HG02852 (cell line): ENCODE results near the gene TMCO1.
"Not testable (repeated sequence)": the region's sequence is repeated elsewhere in the genome, so short reads cannot be mapped to it uniquely, and the experiment has no call there.

Experiments
- ATAC-seq: cut with Tn5 transposase; IDR thresholded peaks from one replicate; pipeline ENCODE4 v1.9.1; 2021; ENCODE audit warnings: mild to moderate bottlenecking, moderate library complexity; ENCODE audit not compliant: unreplicated experiment

Gene TMCO1

GRCh38 chr1:165768513-165769394, at the start of gene TMCO1:
Gene TMCO1, minus strand, starts transcription at chr1:165768868. Its CDS starts 117 bp downstream, at chr1:165768751.
- peak; percentile 100 for ATAC-seq

GRCh38 chr1:165816826-165817497, 48.3 kb upstream of the TMCO1 start:
- no peak for ATAC-seq

- no peak for ATAC-seq
These were observed 47.5 kb upstream of the TMCO1 start for GRCh38 chr1:165816157-165816556.

- ATAC-seq, result no peak
These were observed 47.1 kb upstream of the TMCO1 start for GRCh38 chr1:165815725-165816124.

- no peak for ATAC-seq
These were observed 38.9 kb upstream of the TMCO1 start for GRCh38 chr1:165807613-165808012.

GRCh38 chr1:165804513-165804912, 35.8 kb upstream of the TMCO1 start:
- not testable (repeated sequence) for ATAC-seq

GRCh38 chr1:165799387-165799786, 30.7 kb upstream of the TMCO1 start:
- no peak for ATAC-seq

GRCh38 chr1:165795894-165796293, 27.2 kb upstream of the TMCO1 start:
- no peak for ATAC-seq

- ATAC-seq, result no peak
These were observed 25.3 kb upstream of the TMCO1 start for GRCh38 chr1:165793951-165794350.

GRCh38 chr1:165787741-165788140, 19.1 kb upstream of the TMCO1 start:
- no peak for ATAC-seq

GRCh38 chr1:165783519-165783918, 14.9 kb upstream of the TMCO1 start:
- ATAC-seq, result not testable (repeated sequence)

- ATAC-seq, result not testable (repeated sequence)
These were observed 9.5 kb upstream of the TMCO1 start for GRCh38 chr1:165778197-165778596.

- no peak for ATAC-seq
These were observed 4.8 kb upstream of the TMCO1 start for GRCh38 chr1:165773324-165773965.

GRCh38 chr1:165772739-165773138, 4.1 kb upstream of the TMCO1 start:
- ATAC-seq, result no peak

- no peak for ATAC-seq
These were observed 4.4 kb downstream of the TMCO1 start for GRCh38 chr1:165764277-165764676.

- ATAC-seq, result no peak
These were observed 5.2 kb downstream of the TMCO1 start for GRCh38 chr1:165763442-165763841.

GRCh38 chr1:165762725-165763124, 5.9 kb downstream of the TMCO1 start:
- ATAC-seq, result no peak

GRCh38 chr1:165759095-165759494, 9.6 kb downstream of the TMCO1 start:
- ATAC-seq, result no peak

- no peak for ATAC-seq
These were observed 13.2 kb downstream of the TMCO1 start for GRCh38 chr1:165755393-165756010.

- peak; percentile 90 for ATAC-seq
These were observed 14.7 kb downstream of the TMCO1 start for GRCh38 chr1:165753934-165754333.

- no peak for ATAC-seq
These were observed 20.1 kb downstream of the TMCO1 start for GRCh38 chr1:165748550-165748949.
